Endothelial cell of umbilical vein (primary cell): ENCODE results near the gene ZSWIM6. TPM values are rescaled to one million over a fixed set of nuclear protein-coding genes. Genes with fewer than 3 reads are reported as not detected.
A peak's percentile ranks its signal among the peaks of the same experiment; 100 is the strongest.

Source experiments
- BruUV-seq: library from RNA; stranded (reverse); fragments of 400-500 nt; replicated peaks from 2 replicates; lab custom pipeline; 2021; lab: Mats Ljungman, UMichigan
- CTCF ChIA-PET: fragments of 300-600, 350-600 bp; sonication (Branson Sonifier 250); formaldehyde crosslinking; loops from one replicate; lab custom pipeline; 2021; ENCODE audit warnings: antibody characterized with exemption, inconsistent platforms; lab: Charles Lee
- POLR2A ChIA-PET: fragments of 300-600, 350-600 bp; sonication (Branson Sonifier 250); formaldehyde crosslinking; loops from one replicate; lab custom pipeline; 2021; ENCODE audit warnings: antibody characterized with exemption, inconsistent platforms; lab: Charles Lee
- DNase-seq: peaks from one replicate; pipeline ENCODE4 v3.0.0-alpha.2; 2011; ENCODE audit warnings: low read depth, low spot score
- FAIRE-seq: peaks from 2 replicates; lab custom pipeline; 2011; peaks lifted over from hg19 to GRCh38; lab: Jason Lieb, UNC
- H2AFZ ChIP-seq: 2 replicates; pipeline ENCODE4 v1.6.0; 2012; ENCODE audit warnings: low read depth, low read length, control low read depth, inconsistent platforms
- H3K27ac ChIP-seq: 2 replicates; pipeline ENCODE4 v1.5.1; 2011; ENCODE audit warnings: low read depth, mild to moderate bottlenecking, control low read depth, low read length, moderate library complexity; ENCODE audit not compliant: insufficient read depth
- H3K27me3 ChIP-seq, 2 experiments: 2 replicates each; pipeline versions ENCODE4 v1.6.0 to v1.6.1; 2011; ENCODE audit warnings: low read length in 2 of 2, mixed read lengths in 1 of 2; ENCODE audit not compliant: control insufficient read depth in 2 of 2, insufficient read depth in 2 of 2
- H3K36me3 ChIP-seq, 2 experiments: 2 replicates in 1 of 2; 3 replicates in 1 of 2; pipeline ENCODE4 v1.5.1; 2011; ENCODE audit warnings: low read length in 2 of 2, mild to moderate bottlenecking in 1 of 2, moderate library complexity in 1 of 2; ENCODE audit not compliant: control insufficient read depth in 2 of 2, insufficient read depth in 2 of 2; ENCODE audit errors: extremely low read depth in 1 of 2
- H3K4me1 ChIP-seq: 3 replicates; pipeline ENCODE4 v1.5.1; 2011; ENCODE audit warnings: mild to moderate bottlenecking, low read length; ENCODE audit not compliant: control insufficient read depth, insufficient read depth; ENCODE audit errors: extremely low read depth
- H3K4me2 ChIP-seq: 2 replicates; pipeline ENCODE4 v1.6.1; 2011; ENCODE audit warnings: low read length, control low read depth, mixed read lengths; ENCODE audit not compliant: insufficient read depth
- H3K4me3 ChIP-seq, 3 experiments: fragments of 200-600 bp in 1 of 3; sonication (generic), shearing (Covaris generic) in 1 of 3; replicated peaks in 1 of 3; 2 replicates each; pipeline ENCODE4 v1.5.1; 2011 to 2016; ENCODE audit warnings: control low read depth in 3 of 3, low read length in 3 of 3, mild to moderate bottlenecking in 2 of 3, inconsistent platforms in 1 of 3, low read depth in 1 of 3, moderate library complexity in 1 of 3; ENCODE audit not compliant: insufficient read depth in 1 of 3
- H3K79me2 ChIP-seq: 2 replicates; pipeline ENCODE4 v1.6.0; 2012; ENCODE audit warnings: low read length, inconsistent platforms; ENCODE audit not compliant: control insufficient read depth, insufficient read depth
- H3K9ac ChIP-seq: replicated peaks from 2 replicates; pipeline ENCODE3; 2011; ENCODE audit warnings: low read length, control low read depth; ENCODE audit not compliant: insufficient read depth; ENCODE audit errors: extremely low read depth
- H3K9me1 ChIP-seq: replicated peaks from 3 replicates; pipeline ENCODE4 v1.6.0; 2011; ENCODE audit warnings: mild to moderate bottlenecking, low read length; ENCODE audit not compliant: control insufficient read depth, insufficient read depth; ENCODE audit errors: extremely low read depth
- H3K9me3 ChIP-seq: replicated peaks from 2 replicates; pipeline ENCODE4 v1.5.1; 2012; ENCODE audit warnings: low read length, inconsistent platforms; ENCODE audit not compliant: control insufficient read depth, insufficient read depth
- H4K20me1 ChIP-seq: replicated peaks from 2 replicates; pipeline ENCODE3; 2011; ENCODE audit warnings: mild to moderate bottlenecking, low read length; ENCODE audit not compliant: control insufficient read depth, insufficient read depth; ENCODE audit errors: extremely low read depth
- CTCF ChIP-seq, 2 donors: IDR thresholded peaks; 1 replicate in 1 of 2; 2 replicates in 1 of 2; pipeline ENCODE4 v1.5.1; 2011; ENCODE audit warnings: low read length in 2 of 2, mild to moderate bottlenecking in 2 of 2, moderate library complexity in 2 of 2, control low read depth in 1 of 2, inconsistent platforms in 1 of 2, low read depth in 1 of 2; ENCODE audit not compliant: insufficient read depth in 1 of 2; ENCODE audit errors: extremely low read depth in 1 of 2
- EZH2 ChIP-seq: IDR thresholded peaks from 2 replicates; pipeline ENCODE4 v1.6.1; 2012; ENCODE audit warnings: borderline replicate concordance, low read depth, mild to moderate bottlenecking, moderate library complexity, low read length, inconsistent platforms; ENCODE audit not compliant: severe bottlenecking
- FOS ChIP-seq: IDR thresholded peaks from 2 replicates; pipeline ENCODE4 v1.6.1; 2011; ENCODE audit warnings: mild to moderate bottlenecking, low read length, moderate library complexity, borderline replicate concordance; ENCODE audit not compliant: insufficient read depth
- GATA2 ChIP-seq: IDR thresholded peaks from 2 replicates; pipeline ENCODE4 v1.7.0; 2011; ENCODE audit warnings: low read depth, mild to moderate bottlenecking, moderate library complexity, mixed read lengths, low read length; ENCODE audit not compliant: insufficient read length, insufficient read depth
- JUN ChIP-seq: IDR thresholded peaks from 2 replicates; pipeline ENCODE4 v1.6.1; 2011; ENCODE audit warnings: borderline replicate concordance, low read depth; ENCODE audit not compliant: insufficient read length, insufficient read depth
- MAX ChIP-seq: IDR thresholded peaks from 2 replicates; pipeline ENCODE4 v1.6.1; 2011; ENCODE audit not compliant: insufficient read depth, insufficient read length
- MYC ChIP-seq: IDR thresholded peaks from one replicate; pipeline ENCODE4 v1.6.1; 2011; ENCODE audit warnings: mild to moderate bottlenecking, low read depth, low read length
- POLR2A ChIP-seq: IDR thresholded peaks from 2 replicates; pipeline ENCODE4 v1.6.1; 2012; ENCODE audit warnings: low read depth, mild to moderate bottlenecking, control low read depth, low read length
- POLR2AphosphoS5 ChIP-seq: IDR thresholded peaks from 2 replicates; pipeline ENCODE4 v1.6.1; 2012; ENCODE audit warnings: low read depth, mild to moderate bottlenecking, control low read depth, low read length, moderate library complexity; ENCODE audit not compliant: insufficient read depth
- dilution Hi-C: fragments of 300-500 bp; cut with MboI; formaldehyde crosslinking; loops from one replicate; pipeline ENCODE4 v1.15.0; 2019; ENCODE audit warnings: low sequenced_read_pairs; ENCODE audit not compliant: extremely low pct_ligation_motif_present
- intact Hi-C: fragments of 100-400 bp; cut with micrococcal nuclease; formaldehyde crosslinking; loops from one replicate; pipeline ENCODE4 v1.10.0; 2022
- polyA plus RNA-seq, 4 experiments: library from polyadenylated mRNA; depleted of rRNA in 3 of 4; stranded (reverse) in 3 of 4; unstranded in 1 of 4; fragments of >200 nt; gene quantifications; 2 replicates each; pipeline versions ENCODE4 v1.2.1 to v1.2.3, GENCODE V29; 2011 to 2012; ENCODE audit warnings: missing spikeins in 1 of 4
- total RNA-seq: library from RNA; stranded (reverse); gene quantifications from 2 replicates; pipeline ENCODE4 v1.2.3, GENCODE V29; 2021

Gene ZSWIM6
- total and polyA plus RNA-seq, 2 donors (not counting 3 experiments of a cell fraction or from before 2014, with no cell fraction given): 14.9 to 25.3 TPM

- H3K9ac ChIP-seq: no peak overlapping the region
- peaks cover 82% of the 10 kb centered on the region for H3K79me2 ChIP-seq
- intact Hi-C loops: loop anchor here (2.0 kb wide), 1 partner anchor 41 kb away; no protein-coding TSS in a partner anchor
- dilution Hi-C loops: no loop called here
- POLR2A ChIA-PET: no interaction called here
- no peak overlapping the region for H3K4me3 ChIP-seq
- TF ChIP-seq JUN (peak; percentile 72), POLR2AphosphoS5 (no peak), GATA2 (no peak), CTCF (IDR thresholded peaks at IDR 0.05; ENCODE audit: extremely low read depth in 1 of 2, insufficient read depth in 1 of 2, low read depth in 1 of 2, low read length in 2 of 2) (no peak), MAX (no peak), MYC (no peak), EZH2 (no peak), POLR2A (no peak), FOS (peak; percentile 81)
- no TSS peak for BruUV-seq
- DNase-seq: peak; percentile 88
- no peaks in the 10 kb centered on the region for H4K20me1 ChIP-seq
- H3K27ac ChIP-seq: peak overlapping the region; percentile 30
- peak; percentile 62 for FAIRE-seq
- CTCF ChIA-PET: no interaction called here
- H3K4me2 ChIP-seq: peak overlapping the region; percentile 24
- H2AFZ ChIP-seq: no peak overlapping the region
- no peaks in the 10 kb centered on the region for H3K36me3 ChIP-seq
- no peaks in the 10 kb centered on the region for H3K9me3 ChIP-seq
- H3K4me1 ChIP-seq: peaks cover 24% of the 10 kb centered on the region
- no peaks in the 10 kb centered on the region for H3K9me1 ChIP-seq
- no peaks in the 10 kb centered on the region for H3K27me3 ChIP-seq
These were observed 117.9 kb downstream of the ZSWIM6 start for GRCh38 chr5:61449804-61450492.
